NT2/D1 (cell line): ENCODE data around the gene MAP2K2.

ENCODE experiments used
- SUZ12 ChIP-seq: IDR thresholded peaks from 2 replicates; pipeline ENCODE4 v1.6.1; 2011; ENCODE audit not compliant: insufficient read length, insufficient read depth; ENCODE audit errors: extremely low read depth
- YY1 ChIP-seq: IDR thresholded peaks from 2 replicates; pipeline ENCODE4 v1.6.1; 2011; ENCODE audit not compliant: insufficient read length, insufficient read depth
- ZNF274 ChIP-seq: IDR thresholded peaks from 2 replicates; pipeline ENCODE4 v1.6.1; 2011; ENCODE audit warnings: mild to moderate bottlenecking, low read depth, low read length

DNA sequence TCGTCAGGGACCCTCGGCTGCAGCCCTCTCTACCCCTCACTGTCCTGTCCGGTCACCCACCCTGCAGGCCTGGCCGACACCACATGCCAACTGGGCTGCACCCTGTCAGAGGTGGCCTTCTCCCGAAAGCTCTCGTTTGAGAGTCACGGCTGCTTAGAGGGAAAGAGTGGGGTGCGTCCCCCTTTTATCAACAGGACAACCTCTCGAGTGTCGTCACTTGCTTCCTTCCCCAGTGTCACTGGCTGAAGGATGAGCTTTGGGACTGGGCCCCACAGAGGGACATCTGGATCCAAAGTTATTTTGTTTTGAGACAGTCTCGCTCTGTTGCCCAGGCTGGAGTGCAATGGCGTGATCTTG is 28.5 kb downstream of the MAP2K2 start:
- no peak for TF ChIP-seq SUZ12
- TF ChIP-seq ZNF274 = no peak
- no peak for TF ChIP-seq YY1
